ENCODE data around the gene DLX6. TPM values are rescaled to one million over a fixed set of nuclear protein-coding genes. Genes with fewer than 3 reads are reported as not detected.

The DLX6 gene
- total RNA-seq, 4 donors from 2014 or later, result 0.59 to 5.0 (median 1.6) TPM

DNA sequence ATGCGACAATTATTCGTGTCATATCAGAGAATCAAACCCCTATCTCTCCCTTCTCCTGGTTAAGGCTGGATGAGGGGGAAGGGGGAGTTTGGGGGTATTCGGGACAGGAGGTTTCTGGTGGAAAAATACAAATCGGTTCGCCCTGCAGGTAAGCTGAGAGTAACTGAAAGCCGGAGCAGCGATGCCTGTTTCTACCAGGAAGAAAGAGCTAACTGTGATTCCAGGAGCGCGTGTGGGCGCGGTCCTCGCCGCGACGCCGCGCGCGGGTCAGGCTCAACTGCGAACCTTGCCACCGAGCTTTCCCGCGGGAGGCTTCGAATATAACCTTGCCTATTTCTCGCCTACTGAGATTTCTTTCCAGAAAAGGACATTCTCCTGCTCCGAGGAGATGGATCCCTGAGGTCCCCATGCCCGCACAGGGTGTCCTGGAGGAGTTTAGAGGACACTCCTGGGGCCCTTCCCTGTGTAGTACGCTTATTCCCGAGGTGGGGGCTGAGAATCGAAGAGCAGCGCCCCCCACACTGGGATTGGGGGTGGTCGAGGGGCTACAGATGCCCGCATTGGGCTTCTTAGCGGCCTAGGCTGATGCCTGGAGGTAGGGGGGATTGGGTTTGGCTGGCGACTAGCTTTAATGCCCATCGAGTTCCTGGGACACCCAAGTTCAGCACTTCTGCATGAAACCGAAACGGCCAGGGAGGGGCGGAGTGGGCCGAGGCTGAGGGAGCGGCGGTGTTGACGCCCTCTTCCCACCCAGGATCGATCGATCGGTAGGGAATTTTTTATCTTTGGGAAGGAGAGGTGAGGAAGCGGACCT lies 13.0 kb upstream of the DLX6 start:
- intact Hi-C loops (cut with DNase I; ENCODE audit: low total_unique reads), result no loop called here
- DNase-seq (ENCODE audit: low spot score in 2 of 2), result no peak
- H3K4me3 ChIP-seq (ENCODE audit: low read depth, poor library complexity, severe bottlenecking), result no peak overlapping the region
- TF ChIP-seq CTCF (IDR thresholded peaks at IDR 0.05) (no peak), POLR2A (IDR thresholded peaks at IDR 0.05) (no peak)
- WGBS, 2 donors, result 16 to 19% methylated on average over 47 of the region's 47 CpGs

DNA sequence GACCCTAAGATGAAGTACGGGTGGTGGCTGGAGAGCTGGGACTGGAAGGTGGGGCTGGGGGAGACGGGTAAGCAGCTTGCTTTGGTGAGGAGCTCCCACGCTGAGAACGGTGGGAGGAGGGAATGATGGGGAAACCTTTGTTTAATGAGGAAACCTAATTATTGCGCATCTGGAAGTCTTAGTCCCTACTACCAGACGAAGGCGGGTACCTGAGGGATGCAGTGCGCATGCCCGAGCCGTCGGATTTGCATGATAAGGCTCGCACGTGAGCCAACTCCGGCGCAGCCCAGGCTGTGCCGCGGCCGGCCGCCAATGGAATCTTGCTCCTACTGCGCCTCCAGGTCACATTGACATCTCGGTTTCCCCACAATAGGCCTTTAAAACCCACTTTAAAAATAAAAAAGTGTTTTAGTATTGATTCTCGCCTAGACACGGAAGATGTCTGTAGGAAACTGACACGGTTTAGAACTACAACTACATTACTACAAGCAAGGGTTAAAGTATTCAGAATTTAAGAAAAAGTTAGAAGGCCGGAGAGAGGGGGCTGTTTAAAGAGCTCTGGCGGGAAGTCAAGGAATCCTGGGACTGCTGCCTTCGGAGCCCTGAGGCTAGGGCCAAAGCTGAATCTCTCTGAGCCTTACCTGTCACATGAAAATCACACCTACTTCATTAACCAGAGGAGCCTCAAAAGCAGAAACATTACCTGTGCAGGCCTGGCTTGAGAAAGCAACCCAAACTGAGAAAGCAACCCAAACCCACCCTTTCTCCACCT lies 12.1 kb upstream of the DLX6 start:
- H3K4me3 ChIP-seq (ENCODE audit: low read depth, poor library complexity, severe bottlenecking), result no peak overlapping the region
- 18 to 21% methylated on average over 26 to 27 of the region's 27 CpGs for WGBS, 2 donors
- TF ChIP-seq POLR2A (IDR thresholded peaks at IDR 0.05) (no peak), CTCF (IDR thresholded peaks at IDR 0.05) (no peak)
- no peak for DNase-seq (ENCODE audit: low spot score in 2 of 2)
- intact Hi-C loops (cut with DNase I; ENCODE audit: low total_unique reads), result no loop called here

GRCh38 chr7:96993980-96994379 lies 11.4 kb upstream of the DLX6 start:
- no peak for DNase-seq (ENCODE audit: low spot score in 2 of 2)
- intact Hi-C loops (cut with DNase I; ENCODE audit: low total_unique reads), result no loop called here
- H3K4me3 ChIP-seq (ENCODE audit: low read depth, poor library complexity, severe bottlenecking), result no peak overlapping the region
- no peak for TF ChIP-seq CTCF (IDR thresholded peaks at IDR 0.05)
- TF ChIP-seq POLR2A (IDR thresholded peaks at IDR 0.05), result no peak
- 43 to 67% methylated on average over 1 of the region's 1 CpG for WGBS, 2 donors

- TF ChIP-seq POLR2A (IDR thresholded peaks at IDR 0.05), result no peak
- TF ChIP-seq CTCF (IDR thresholded peaks at IDR 0.05), result no peak
- intact Hi-C loops (cut with DNase I; ENCODE audit: low total_unique reads), result no loop called here
- DNase-seq (ENCODE audit: low spot score in 2 of 2), result no peak
- no peak overlapping the region for H3K4me3 ChIP-seq (ENCODE audit: low read depth, poor library complexity, severe bottlenecking)
- 8 to 14% methylated on average over 6 of the region's 6 CpGs for WGBS, 2 donors
Observed at GRCh38 chr7:96995406-96996110, 9.8 kb upstream of the DLX6 start.

DNA sequence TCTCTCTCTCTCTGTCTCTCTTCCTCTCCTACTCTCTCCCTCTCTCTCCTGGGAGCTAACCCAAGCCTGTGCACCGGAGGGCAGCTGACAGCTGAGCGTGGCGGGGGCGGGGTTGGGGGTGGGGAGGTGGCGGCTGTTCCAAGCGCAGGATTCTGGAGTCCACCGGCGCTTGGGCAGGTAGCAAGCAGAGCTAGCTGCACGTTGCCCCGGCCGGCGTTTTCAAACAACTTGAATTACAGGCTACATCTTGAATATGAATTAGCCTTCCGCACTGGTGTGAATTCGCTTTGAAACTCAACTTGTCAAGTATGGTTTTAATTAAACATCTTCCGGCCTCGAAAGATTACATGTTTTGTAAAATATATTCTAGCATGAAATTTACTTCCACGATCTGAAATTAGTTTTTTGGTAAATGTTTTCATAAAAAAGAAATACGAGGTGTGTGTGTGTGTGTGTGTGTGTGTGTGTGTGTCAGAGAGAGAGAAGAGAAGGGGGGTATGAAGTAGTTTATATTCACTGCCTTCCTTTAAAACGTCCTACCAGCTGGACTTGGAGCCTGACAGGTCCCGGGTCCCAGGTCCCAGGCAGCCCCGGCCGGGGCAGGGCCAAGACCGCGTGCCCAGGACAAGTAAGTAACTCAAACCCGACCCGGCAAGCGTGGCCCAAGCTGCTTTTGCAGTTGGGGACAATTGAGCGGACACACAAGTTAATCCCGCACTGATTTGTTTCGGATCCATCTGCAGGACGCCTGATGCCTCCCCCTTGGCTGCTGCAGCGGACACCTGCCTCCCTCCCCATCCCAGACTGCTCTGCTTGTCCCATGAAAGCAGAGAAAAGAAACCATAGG lies 9.0 kb upstream of the DLX6 start:
- TF ChIP-seq CTCF (IDR thresholded peaks at IDR 0.05), result no peak
- TF ChIP-seq POLR2A (IDR thresholded peaks at IDR 0.05), result no peak
- no peak overlapping the region for H3K4me3 ChIP-seq (ENCODE audit: low read depth, poor library complexity, severe bottlenecking)
- DNase-seq (ENCODE audit: low spot score in 2 of 2), result no peak
- intact Hi-C loops (cut with DNase I; ENCODE audit: low total_unique reads), result no loop called here
- 5 to 8% methylated on average over 32 of the region's 32 CpGs for WGBS, 2 donors

Data from lower leg skin (tissue), 4 donors.